Bone marrow (tissue), 2 donors: ENCODE measurements around the gene L1TD1.
"Not testable (repeated sequence)": the region's sequence is repeated elsewhere in the genome, so short reads cannot be mapped to it uniquely, and the experiment has no call there.

Experiments
- DNase-seq, 2 donors: peaks; one replicate each; lab custom pipeline; 2025; lab: John Stamatoyannopoulos, UW

The L1TD1 gene

DNA sequence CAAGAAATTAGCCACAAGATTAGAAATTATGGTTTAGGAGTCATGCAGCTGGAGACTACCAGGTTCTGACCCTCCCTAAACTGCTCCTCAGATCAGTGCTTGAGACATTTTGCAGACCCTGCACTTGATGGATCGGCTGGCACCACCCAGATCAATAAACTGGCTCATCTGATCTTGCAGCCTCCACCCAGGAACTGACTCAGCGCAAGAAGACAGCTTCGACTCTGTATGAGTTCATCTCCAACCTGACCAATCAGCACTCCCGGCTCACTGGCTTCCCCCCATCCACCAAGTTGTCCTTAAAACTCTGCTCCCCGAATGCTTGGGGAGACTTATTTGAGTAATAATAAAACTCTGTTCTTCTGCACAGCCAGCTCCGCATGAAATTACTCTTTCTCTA, 40.0 kb downstream of the L1TD1 start:
- no peak for DNase-seq

DNA sequence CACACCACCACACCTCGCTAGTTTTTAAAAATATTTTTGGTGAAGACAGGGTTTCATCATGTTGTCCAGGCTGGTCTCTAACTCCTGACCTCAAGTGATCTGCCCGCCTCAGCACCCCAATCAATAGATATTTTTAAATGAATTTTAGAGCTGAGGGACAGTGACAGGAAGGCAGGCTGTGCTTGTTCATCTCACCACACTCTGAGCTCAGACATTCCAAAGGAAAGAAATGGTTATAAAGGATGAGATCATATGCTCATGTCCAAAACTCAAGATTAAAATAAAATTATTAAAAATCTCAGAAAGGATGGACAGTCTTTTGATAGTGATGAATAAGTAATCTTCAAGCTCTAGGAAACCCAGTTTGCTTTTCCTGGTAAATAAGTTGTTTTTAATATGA, 40.9 kb downstream of the L1TD1 start:
- DNase-seq, result no peak

DNA sequence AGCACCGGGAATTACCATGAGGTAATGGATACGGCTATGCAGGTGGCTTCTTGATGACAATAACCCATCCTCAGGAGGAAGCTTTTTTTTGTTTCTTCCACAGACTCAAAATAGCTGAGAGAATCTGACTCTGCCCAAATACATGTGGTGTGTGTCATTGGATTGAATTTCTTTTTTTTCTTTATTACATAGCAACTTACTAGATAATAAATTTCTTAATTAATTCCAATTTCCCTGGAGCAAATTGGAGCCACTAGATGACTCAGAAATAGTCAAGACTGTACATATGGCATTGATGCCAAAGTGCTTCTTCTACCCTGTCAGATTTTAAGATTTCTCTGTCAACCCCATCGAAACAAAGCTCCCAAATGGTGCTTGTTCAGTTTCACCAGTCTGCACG, 42.7 kb downstream of the L1TD1 start:
- no peak for DNase-seq

DNA sequence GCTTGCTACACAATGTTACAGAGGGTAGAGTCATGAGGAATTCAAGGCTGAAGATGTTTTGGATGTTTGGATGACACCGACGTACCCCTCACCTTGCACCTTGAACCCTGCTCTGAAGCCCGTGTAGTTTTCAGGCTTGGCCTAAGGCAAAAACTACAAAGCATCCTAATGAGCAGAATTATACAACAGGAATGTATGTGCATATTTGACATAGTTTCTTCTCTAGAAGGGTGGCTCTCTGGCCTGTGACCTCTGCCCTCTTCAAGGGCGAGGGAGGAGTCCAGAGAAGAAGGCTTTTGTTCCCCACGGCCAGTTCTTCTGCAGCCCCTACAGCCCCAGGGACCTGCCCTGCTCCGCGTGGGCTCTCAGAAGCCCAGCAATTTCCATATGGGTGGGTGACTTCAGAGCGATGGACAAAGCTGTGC, 43.3 kb downstream of the L1TD1 start:
- DNase-seq, result no peak

DNA sequence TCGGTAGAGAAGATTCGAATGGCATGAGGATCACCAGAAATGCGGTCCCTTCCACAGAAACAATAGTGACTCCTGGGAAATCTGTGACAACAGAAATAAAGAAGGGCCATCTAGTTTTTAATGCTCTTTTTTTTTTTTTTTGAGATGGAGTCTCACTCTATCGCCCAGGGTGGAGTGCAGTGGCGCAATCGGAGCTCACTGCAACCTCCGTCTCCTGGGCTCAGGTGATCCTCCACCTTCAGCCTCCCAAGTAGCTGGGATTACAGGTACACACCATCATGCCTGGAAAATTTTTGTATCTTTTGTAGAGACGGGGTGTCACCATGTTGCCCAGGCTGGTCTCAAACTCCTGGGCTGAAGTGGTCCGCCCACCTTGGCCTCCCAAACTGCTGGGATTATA, 43.9 kb downstream of the L1TD1 start:
- no peak for DNase-seq

DNA sequence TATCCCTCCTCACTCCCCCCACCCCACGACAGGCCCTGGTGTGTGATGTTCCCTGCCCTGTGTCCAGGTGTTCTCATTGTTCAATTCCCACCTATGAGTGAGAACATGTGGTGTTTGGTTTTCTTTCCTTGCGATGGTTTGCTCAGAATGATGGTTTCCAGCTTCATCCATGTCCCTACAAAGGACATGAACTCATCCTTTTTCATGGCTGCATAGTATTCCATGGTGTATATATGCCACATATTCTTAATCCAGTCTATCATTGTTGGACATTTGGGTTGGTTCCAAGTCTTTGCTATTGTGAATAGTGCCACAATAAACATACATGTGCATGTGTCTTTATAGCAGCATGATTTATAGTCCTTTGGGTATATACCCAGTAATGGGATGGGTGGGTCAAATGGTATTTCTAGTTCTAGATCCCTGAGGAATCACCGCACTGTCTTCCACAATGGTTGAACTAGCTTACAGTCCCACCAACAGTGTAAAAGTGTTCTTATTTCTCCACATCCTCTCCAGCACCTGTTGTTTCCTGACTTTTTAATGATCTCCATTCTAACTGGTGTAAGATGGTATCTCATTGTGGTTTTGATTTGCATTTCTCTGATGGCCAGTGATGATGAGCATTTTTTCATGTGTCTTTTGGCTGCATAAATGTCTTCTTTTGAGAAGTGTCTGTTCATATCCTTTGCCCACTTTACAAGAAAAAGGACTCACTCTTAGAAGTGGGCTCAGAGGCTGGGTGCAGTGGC, 45.2 kb downstream of the L1TD1 start:
- not testable (repeated sequence) for DNase-seq

DNA sequence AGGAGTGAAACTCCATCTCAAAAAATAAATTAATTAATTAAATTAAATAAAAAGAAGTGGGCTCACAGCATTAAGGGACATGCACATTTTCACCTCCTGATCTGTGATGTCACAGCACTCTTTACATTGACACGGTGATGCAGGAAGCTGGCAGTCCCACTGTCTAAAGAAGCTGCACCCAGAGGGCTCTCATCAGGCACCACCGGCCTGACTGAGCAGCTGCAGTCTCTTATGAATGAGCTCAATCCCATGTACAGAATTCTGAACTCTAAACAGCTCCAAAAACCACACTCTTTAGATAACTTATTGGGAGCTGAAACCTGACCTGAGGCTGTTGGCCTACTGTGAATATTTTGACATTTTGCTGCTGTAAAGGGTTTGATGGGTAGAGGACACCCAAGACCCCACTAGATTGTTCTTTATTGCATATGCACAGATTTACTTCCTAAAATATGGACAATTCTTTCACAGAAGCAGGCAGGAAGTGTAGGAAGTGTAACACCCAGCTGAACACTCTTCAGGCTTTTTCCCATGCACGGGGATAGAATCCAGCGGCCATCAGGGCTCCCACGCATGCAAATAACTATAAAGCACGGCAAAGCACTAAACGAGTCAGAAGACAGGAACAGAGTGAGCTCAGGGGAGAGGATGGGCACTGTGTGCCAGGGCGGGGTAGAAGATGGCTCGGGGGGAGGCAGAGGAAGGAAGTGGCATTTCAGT, 46.2 kb downstream of the L1TD1 start:
- DNase-seq, result no peak

DNA sequence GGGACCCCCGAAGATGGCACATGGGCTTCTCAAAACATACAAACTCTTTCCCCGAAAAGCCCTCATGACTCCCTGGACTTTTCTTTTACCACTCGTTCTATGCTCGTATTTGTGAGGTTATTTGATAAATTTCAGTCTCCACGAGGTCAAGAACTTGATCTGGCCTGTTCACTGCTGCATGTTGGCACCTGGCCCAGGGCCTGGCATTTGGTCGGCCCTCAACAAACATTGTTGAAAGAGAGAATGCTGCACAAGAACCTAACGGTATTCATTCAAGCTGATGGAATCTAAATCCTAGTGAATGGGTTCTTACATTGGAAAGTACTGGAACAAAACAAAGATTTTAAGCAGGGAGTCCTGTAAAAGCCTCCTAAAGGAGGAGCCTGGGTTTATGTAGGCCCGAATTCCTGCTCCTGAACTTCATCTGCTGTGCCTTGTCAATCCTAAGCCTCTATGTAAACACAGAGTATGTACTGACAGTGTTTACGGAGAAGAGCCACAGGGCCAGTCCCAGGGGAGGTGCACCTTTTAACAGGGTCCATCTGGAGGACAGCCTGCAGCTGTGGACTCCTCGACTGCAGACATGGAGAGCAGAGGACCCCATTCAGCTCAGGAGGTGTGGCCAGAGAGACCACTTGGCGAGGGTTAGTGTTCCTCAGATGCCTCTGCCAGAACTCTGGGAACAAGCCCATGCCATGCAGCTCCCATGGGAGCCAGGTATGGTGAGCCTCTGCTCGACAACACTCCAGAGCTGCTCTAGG, 46.9 kb downstream of the L1TD1 start:
- DNase-seq, result no peak

DNA sequence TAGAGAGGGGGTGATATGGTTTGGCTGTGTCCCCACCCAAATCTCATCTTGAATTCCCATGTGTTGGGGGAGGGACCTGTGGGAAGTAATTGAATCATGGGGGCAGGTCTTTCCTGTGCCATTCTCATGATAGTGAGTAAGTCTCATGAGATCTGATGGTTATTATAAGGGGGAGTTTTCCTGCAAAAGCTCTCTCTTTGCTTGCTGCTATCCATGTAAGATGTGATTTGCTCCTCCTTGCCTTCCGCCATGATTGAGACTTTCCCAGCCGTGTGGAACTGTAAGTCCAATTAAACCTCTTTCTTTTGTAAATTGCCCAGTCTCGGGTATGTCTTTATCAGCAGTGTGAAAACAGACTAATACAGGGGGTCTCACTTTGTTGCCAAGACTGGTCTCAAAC, 49.7 kb downstream of the L1TD1 start:
- not testable (repeated sequence) for DNase-seq

DNA sequence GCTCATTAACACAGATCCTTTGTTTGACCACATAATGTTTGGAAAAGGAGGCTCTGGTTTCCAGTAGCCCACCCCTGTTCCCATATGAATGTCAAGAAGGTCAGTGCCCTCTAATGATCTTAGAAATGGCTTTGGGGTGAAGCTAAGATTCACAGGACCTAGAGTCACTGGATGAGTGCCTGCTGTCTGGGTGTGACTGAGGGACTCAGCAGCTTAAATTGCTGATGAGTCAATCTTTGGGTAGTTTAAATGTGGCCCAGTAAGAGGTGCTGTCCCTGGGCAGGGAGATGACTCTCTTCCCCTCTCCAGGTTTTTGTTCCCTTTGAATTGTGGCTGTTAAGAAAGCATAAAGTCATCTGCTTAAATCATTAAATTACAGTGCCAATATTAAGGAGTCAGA, 50.6 kb downstream of the L1TD1 start:
- no peak for DNase-seq

DNA sequence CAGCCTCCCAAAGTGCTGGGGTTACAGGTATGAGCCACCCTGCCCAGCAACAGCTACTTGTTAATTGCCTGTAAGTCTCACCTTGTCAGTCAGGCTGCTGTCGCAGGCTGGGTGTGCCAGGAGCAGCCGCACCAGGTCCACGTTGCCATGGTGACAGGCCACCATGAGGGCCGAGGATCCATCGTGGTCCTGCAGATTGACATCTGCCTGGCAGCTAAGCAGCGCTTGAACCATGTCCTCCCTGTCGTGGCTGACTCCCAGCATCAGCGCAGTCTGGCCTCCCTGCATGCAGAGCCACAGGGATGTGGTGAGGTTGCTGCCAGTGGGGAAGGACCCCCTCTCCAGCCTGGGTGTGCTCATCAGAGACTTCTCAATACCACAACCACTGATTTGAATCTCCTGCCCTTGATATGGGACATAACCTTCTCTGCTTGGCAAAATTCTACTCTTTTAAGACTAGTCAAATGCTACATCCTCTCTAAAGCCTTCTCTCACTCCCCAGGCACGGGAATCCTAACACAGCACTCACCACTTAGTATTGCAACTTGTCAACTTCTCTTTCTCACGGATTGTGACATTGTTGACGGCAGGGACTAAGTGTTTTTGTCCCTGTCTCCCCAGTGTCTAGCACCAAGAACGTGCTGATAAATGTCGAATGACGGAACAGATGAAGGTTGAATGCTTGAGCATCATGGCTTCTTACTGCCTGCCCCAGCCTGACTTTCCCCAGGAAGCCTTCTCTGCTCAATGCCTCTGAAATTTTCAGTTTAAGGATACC, 52.9 kb downstream of the L1TD1 start:
- no peak for DNase-seq

DNA sequence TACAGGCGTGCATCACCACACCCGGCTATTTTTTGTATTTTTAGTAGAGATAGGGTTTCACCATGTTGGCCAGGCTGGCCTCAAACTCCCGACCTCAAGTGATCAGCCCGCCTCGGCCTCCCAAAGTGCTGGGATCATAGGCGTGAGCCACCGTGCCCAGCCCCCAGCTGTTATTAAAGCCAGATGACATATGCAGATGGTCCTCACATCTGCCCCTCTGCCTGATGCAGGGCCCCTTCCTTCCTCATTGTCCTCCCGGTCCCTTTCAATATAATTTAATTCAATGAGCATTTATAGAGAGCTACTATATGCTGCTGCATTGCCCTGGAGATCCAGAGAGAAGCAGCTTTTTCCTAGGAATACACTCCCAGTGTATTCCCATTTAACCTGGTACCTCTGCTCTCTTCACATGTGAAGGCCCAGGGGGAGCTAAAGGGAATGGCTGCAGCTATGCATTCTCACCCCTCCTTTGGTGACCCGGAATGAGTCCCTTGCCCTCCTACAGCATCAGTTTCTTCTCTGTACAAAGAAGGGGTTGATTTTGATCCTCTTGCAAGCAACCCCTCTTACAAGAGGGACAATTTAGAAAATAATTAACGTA, 55.6 kb downstream of the L1TD1 start:
- no peak for DNase-seq

DNA sequence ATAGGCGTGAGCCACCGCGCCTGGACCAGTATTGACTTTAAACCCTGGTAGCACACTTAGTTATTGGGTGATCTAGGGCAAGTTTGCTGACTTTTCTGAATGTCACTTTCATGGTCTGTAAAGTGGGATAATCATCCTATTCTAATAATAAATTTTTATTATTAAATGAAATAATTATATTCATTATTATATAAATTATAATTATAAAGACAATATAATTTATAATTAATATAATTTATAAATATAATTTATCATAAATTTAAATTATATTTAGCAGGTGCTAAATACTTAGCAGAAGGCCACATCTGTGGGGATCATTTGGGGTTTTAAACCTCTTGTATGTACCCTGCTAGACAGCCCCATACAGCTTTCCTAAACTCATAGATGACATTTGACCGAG, 64.9 kb downstream of the L1TD1 start:
- no peak for DNase-seq

DNA sequence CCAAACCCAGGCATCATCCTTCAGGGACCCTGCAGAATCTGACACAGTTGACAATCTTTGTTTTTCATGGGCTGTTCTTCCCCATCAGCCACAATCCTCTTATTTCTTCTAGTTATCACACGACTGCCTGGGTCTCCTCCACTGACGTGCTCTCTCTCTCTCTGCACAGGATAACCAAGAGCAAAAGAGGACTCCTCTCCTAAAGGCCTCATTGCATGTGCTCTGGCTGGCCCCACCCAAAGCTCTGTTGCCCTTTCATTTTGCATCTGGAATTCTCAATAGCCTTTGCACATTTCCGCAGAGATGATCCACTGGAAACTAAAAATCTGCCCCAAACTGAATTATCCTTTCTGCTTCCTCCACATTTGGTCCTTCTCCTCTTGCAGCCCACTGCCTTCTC, 66.0 kb downstream of the L1TD1 start:
- DNase-seq, result no peak
